Measurements from ENCODE around the gene KRT82.

GRCh38 chr12:52351196-52352059 is 54.7 kb downstream of the KRT82 start:
- no peak for TF ChIP-seq CTCF (IDR thresholded peaks at IDR 0.05)
- TF ChIP-seq POLR2A (IDR thresholded peaks at IDR 0.05): no peak
- no peak for TF ChIP-seq POLR2AphosphoS5 (IDR thresholded peaks at IDR 0.05)

Measured in transverse colon (tissue), 4 donors.